HG03097 (cell line): ENCODE results near the gene PCYOX1L.
A peak's percentile ranks its signal among the peaks of the same experiment; 100 is the strongest.

ENCODE experiments used
- ATAC-seq: cut with Tn5 transposase; IDR thresholded peaks from one replicate; pipeline ENCODE4 v1.9.1; 2021; ENCODE audit not compliant: unreplicated experiment, low FRiP score

PCYOX1L gene

GRCh38 chr5:149333711-149334443, 24.0 kb upstream of the PCYOX1L start:
- no peak for ATAC-seq

- no peak for ATAC-seq
These were observed 20.1 kb upstream of the PCYOX1L start for GRCh38 chr5:149337736-149338135.

GRCh38 chr5:149338364-149338763, 19.5 kb upstream of the PCYOX1L start:
- no peak for ATAC-seq

GRCh38 chr5:149340920-149341319, 16.9 kb upstream of the PCYOX1L start:
- ATAC-seq = no peak

- no peak for ATAC-seq
These were observed 16.0 kb upstream of the PCYOX1L start for GRCh38 chr5:149341876-149342275.

- ATAC-seq = no peak
These were observed 13.7 kb upstream of the PCYOX1L start for GRCh38 chr5:149344151-149344550.

GRCh38 chr5:149345147-149345891, 12.5 kb upstream of the PCYOX1L start, which contains the start of gene GRPEL2:
GRPEL2 (plus strand) TSS chr5:149345499; CDS start chr5:149345540, 41 bp downstream.
- ATAC-seq = peak; percentile 93

GRCh38 chr5:149345892-149346222, 12.0 kb upstream of the PCYOX1L start:
- ATAC-seq = no peak

GRCh38 chr5:149348518-149348917, 9.3 kb upstream of the PCYOX1L start:
- no peak for ATAC-seq

- no peak for ATAC-seq
These were observed 8.5 kb upstream of the PCYOX1L start for GRCh38 chr5:149349382-149349781.

- no peak for ATAC-seq
These were observed 5.7 kb upstream of the PCYOX1L start for GRCh38 chr5:149352169-149352568.

- no peak for ATAC-seq
These were observed 3.9 kb upstream of the PCYOX1L start for GRCh38 chr5:149353911-149354310.

GRCh38 chr5:149355688-149356087, 2.2 kb upstream of the PCYOX1L start:
- ATAC-seq = no peak

GRCh38 chr5:149356391-149356790, 1.5 kb upstream of the PCYOX1L start:
- ATAC-seq = no peak

- no peak for ATAC-seq
These were observed 427 bp downstream of the PCYOX1L start for GRCh38 chr5:149358294-149358651.

- no peak for ATAC-seq
These were observed 1.1 kb downstream of the PCYOX1L start for GRCh38 chr5:149358868-149359495.

- no peak for ATAC-seq
These were observed 2.4 kb downstream of the PCYOX1L start for GRCh38 chr5:149360272-149360671.

GRCh38 chr5:149362541-149362940, 4.7 kb downstream of the PCYOX1L start:
- no peak for ATAC-seq

- ATAC-seq = no peak
These were observed 5.5 kb downstream of the PCYOX1L start for GRCh38 chr5:149363358-149363757.

GRCh38 chr5:149363936-149364335, 6.1 kb downstream of the PCYOX1L start:
- ATAC-seq = no peak

GRCh38 chr5:149364719-149365118, 6.9 kb downstream of the PCYOX1L start:
- no peak for ATAC-seq

GRCh38 chr5:149365418-149365817, 7.6 kb downstream of the PCYOX1L start:
- ATAC-seq = no peak
